OCI-LY1 (cell line): ENCODE data around the gene RXFP2.

Source experiments
- H2AFZ ChIP-seq: fragments of 200-600 bp; sonication (generic), shearing (Covaris generic); 2 replicates; pipeline ENCODE4 v1.6.0; 2014; ENCODE audit warnings: antibody characterized with exemption, mild to moderate bottlenecking, low read length
- H3F3A ChIP-seq: fragments of 200-600 bp; sonication (generic), shearing (Covaris generic); 2 replicates; pipeline ENCODE4 v1.6.0; 2014; ENCODE audit warnings: mild to moderate bottlenecking, antibody characterized with exemption, low read length, moderate library complexity; ENCODE audit not compliant: insufficient read depth
- H3K27ac ChIP-seq: fragments of 200-600 bp; sonication (generic); 2 replicates; pipeline ENCODE4 v1.5.1; 2014; ENCODE audit warnings: low read length, mixed run types, mild to moderate bottlenecking, low read depth; ENCODE audit not compliant: poor library complexity, severe bottlenecking
- H3K27me3 ChIP-seq: fragments of 200-600 bp; sonication (generic); 2 replicates; pipeline ENCODE4 v1.6.0; 2014; ENCODE audit warnings: antibody characterized with exemption, mild to moderate bottlenecking, low read length, moderate library complexity; ENCODE audit not compliant: insufficient read depth
- H3K36me3 ChIP-seq: fragments of 200-600 bp; sonication (generic); 2 replicates; pipeline ENCODE4 v1.6.1; 2014; ENCODE audit warnings: mild to moderate bottlenecking, antibody characterized with exemption, low read length, moderate library complexity, mixed read lengths; ENCODE audit not compliant: insufficient read depth
- H3K4me1 ChIP-seq: fragments of 200-600 bp; sonication (generic); 2 replicates; pipeline ENCODE4 v1.5.1; 2014; ENCODE audit warnings: mild to moderate bottlenecking, low read length, moderate library complexity; ENCODE audit not compliant: insufficient read depth, severe bottlenecking
- H3K4me2 ChIP-seq: fragments of 200-600 bp; sonication (generic), shearing (Covaris generic); 2 replicates; pipeline ENCODE4 v1.6.1; 2014; ENCODE audit warnings: low read length
- H3K4me3 ChIP-seq: fragments of 200-600 bp; sonication (generic); 2 replicates; pipeline ENCODE4 v1.5.1; 2014; ENCODE audit warnings: low read length, low read depth, mild to moderate bottlenecking, mixed read lengths; ENCODE audit not compliant: poor library complexity, severe bottlenecking
- H3K79me2 ChIP-seq: fragments of 200-600 bp; shearing (Covaris generic); 2 replicates; pipeline ENCODE4 v1.6.1; 2016; ENCODE audit warnings: mixed run types, low read length, mixed read lengths; ENCODE audit not compliant: insufficient read depth
- H3K9ac ChIP-seq: fragments of 200-600 bp; sonication (generic), shearing (Covaris generic); 2 replicates; pipeline ENCODE4 v1.6.1; 2014; ENCODE audit warnings: mild to moderate bottlenecking, low read length, mixed read lengths
- H3K9me2 ChIP-seq: fragments of 200-600 bp; sonication (generic), shearing (Covaris generic); 2 replicates; pipeline ENCODE4 v1.6.1; 2014; ENCODE audit warnings: low read depth, mild to moderate bottlenecking, low read length, mixed read lengths
- H3K9me3 ChIP-seq: fragments of 200-600 bp; shearing (Covaris generic); 2 replicates; pipeline ENCODE4 v1.6.1; 2014; ENCODE audit warnings: low read length, mixed read lengths
- H4K20me1 ChIP-seq: fragments of 200-600 bp; sonication (generic), shearing (Covaris generic); 2 replicates; pipeline ENCODE4 v1.6.0; 2016; ENCODE audit warnings: mild to moderate bottlenecking, low read length; ENCODE audit not compliant: insufficient read depth
- CTCF ChIP-seq: fragments of 200-600 bp; sonication (generic), shearing (Covaris generic); IDR thresholded peaks from 2 replicates; pipeline ENCODE4 v1.5.1; 2017; ENCODE audit warnings: mild to moderate bottlenecking, antibody characterized with exemption, low read length, moderate library complexity, mixed read lengths
- EZH2 ChIP-seq: fragments of 200-600 bp; sonication (generic), shearing (Covaris generic); IDR thresholded peaks from 2 replicates; pipeline ENCODE4 v1.8.0; 2017; ENCODE audit warnings: borderline replicate concordance, mixed run types, mild to moderate bottlenecking, antibody characterized with exemption, low read length, moderate library complexity, mixed read lengths

RXFP2 gene

DNA sequence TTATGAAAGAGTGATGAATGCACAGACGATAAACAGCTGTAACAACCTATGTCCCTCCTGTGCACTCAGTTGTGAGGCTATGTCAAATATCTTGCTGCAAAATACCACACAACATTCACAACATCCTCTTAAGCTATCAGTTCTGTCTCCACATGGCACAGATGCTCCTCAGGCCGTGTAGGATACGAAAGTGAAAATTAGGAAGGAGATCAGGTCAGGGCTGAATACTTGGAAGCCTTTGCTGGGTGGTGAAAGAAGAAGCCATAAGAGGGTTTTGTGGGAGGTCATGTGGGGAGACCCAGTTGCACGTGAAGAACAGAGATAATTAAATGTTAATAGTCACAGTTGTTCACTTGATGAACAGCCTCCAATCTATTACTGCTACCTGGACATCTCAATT is 58.9 kb downstream of the RXFP2 start:
- Histone ChIP-seq H3K9ac (no peak overlapping the region), H2AFZ (no peak overlapping the region), H3K4me3 (no peak overlapping the region), H3K79me2 (no peaks in the 10 kb centered on the region), H3K4me1 (no peaks in the 10 kb centered on the region), H4K20me1 (no peaks in the 10 kb centered on the region), H3K36me3 (no peaks in the 10 kb centered on the region), H3K9me3 (no peaks in the 10 kb centered on the region), H3F3A (no peaks in the 10 kb centered on the region), H3K4me2 (no peak overlapping the region), H3K27ac (no peak overlapping the region), H3K9me2 (no peaks in the 10 kb centered on the region), H3K27me3 (no peaks in the 10 kb centered on the region)
- no peak for TF ChIP-seq EZH2
- no peak for TF ChIP-seq CTCF

DNA sequence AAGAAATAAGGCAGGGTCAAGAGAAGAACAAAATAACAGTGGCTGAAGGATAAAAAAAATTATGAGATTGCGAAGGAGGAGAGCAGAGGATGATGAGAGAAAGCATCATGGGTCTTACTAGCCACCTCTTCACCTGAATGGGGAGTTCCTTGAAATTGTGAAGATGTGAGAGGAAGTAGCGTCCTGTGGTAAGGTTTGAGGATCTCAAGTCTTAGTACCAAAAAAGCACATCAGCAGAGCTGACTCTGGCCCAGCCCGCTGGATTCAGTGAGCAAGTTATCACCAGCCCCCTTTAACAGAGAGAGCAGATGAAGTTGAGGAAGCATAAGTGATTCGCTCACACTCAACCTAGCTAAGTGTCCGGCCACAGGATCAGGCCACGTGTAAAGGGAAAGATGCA is 61.8 kb downstream of the RXFP2 start:
- Histone ChIP-seq H3K27ac (no peak overlapping the region), H3K9me2 (no peaks in the 10 kb centered on the region), H3K36me3 (no peaks in the 10 kb centered on the region), H3K79me2 (no peaks in the 10 kb centered on the region), H3F3A (no peaks in the 10 kb centered on the region), H3K9me3 (no peaks in the 10 kb centered on the region), H4K20me1 (no peaks in the 10 kb centered on the region), H2AFZ (no peak overlapping the region), H3K4me2 (no peak overlapping the region), H3K9ac (no peak overlapping the region), H3K4me1 (no peaks in the 10 kb centered on the region), H3K4me3 (no peak overlapping the region), H3K27me3 (no peaks in the 10 kb centered on the region)
- TF ChIP-seq CTCF (no peak), EZH2 (no peak)

DNA sequence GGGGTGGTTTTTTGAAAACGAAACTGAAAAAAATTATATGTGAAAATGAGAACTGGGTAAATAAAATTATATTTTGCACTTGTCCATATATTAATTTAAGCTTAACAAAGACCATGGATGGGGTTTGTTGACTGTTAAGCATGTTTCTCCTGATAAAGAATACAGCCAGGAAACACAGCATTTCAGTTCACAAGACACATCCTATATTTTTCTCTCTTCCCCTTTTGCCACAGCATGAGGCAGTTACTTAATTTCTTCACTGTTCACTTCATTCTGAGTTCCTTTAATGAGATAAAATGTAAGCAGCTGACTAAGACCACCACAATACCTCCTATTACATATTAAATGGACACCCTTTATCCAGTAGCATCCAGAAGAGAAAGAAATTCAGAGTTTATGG is 64.0 kb downstream of the RXFP2 start:
- no peaks in the 10 kb centered on the region for H3K4me1 ChIP-seq
- H3K36me3 ChIP-seq: no peaks in the 10 kb centered on the region
- H2AFZ ChIP-seq: no peak overlapping the region
- TF ChIP-seq CTCF: no peak
- no peak for TF ChIP-seq EZH2
- H3K27me3 ChIP-seq: no peaks in the 10 kb centered on the region
- H4K20me1 ChIP-seq: no peaks in the 10 kb centered on the region
- no peaks in the 10 kb centered on the region for H3K79me2 ChIP-seq
- no peaks in the 10 kb centered on the region for H3K9me2 ChIP-seq
- no peak overlapping the region for H3K4me3 ChIP-seq
- H3K4me2 ChIP-seq: no peak overlapping the region
- H3F3A ChIP-seq: no peaks in the 10 kb centered on the region
- H3K27ac ChIP-seq: no peak overlapping the region
- no peak overlapping the region for H3K9ac ChIP-seq
- no peaks in the 10 kb centered on the region for H3K9me3 ChIP-seq
